Mononuclear cell (primary cell): ENCODE results near the gene PRR7. TPM values are rescaled to one million over a fixed set of nuclear protein-coding genes. Genes with fewer than 3 reads are reported as not detected.
A peak's percentile ranks its signal among the peaks of the same experiment; 100 is the strongest.

Experiments
- H3K27me3 ChIP-seq: 2 replicates; pipeline ENCODE4 v1.6.0; 2011; ENCODE audit warnings: low read length, control low read depth; ENCODE audit not compliant: insufficient read depth
- H3K4me1 ChIP-seq: 2 replicates; pipeline ENCODE4 v1.5.1; 2011; ENCODE audit warnings: mild to moderate bottlenecking, low read length, control low read depth; ENCODE audit not compliant: insufficient read depth
- H3K4me3 ChIP-seq: 2 replicates; pipeline ENCODE4 v1.5.1; 2011; ENCODE audit warnings: mild to moderate bottlenecking, low read length, moderate library complexity
- H3K9me3 ChIP-seq: 2 replicates; pipeline ENCODE4 v1.5.1; 2011; ENCODE audit warnings: low read depth, mild to moderate bottlenecking, control low read depth, low read length
- total RNA-seq: library from RNA; depleted of rRNA; stranded (reverse); fragments of >200 nt; gene quantifications from one replicate; pipeline ENCODE4 v1.2.3, GENCODE V29; 2012

The PRR7 gene
- 25.8 TPM for total RNA-seq

- Histone ChIP-seq H3K27me3 (peaks cover 4% of the 10 kb centered on the region), H3K4me3 (peak within 1 kb of the TSS; percentile 40), H3K4me1 (peaks cover 43% of the 10 kb centered on the region), H3K9me3 (no peaks in the 10 kb centered on the region)
Measured at GRCh38 chr5:177446200-177447065, at the start of gene PRR7. PRR7 (plus strand) TSS chr5:177446814; CDS start chr5:177455068, 8,254 bp downstream.

GRCh38 chr5:177397875-177398390 lies 48.7 kb upstream of the PRR7 start:
- H3K4me3 ChIP-seq = no peak overlapping the region
- no peaks in the 10 kb centered on the region for H3K9me3 ChIP-seq
- H3K27me3 ChIP-seq = peaks cover 37% of the 10 kb centered on the region
- peaks cover 23% of the 10 kb centered on the region for H3K4me1 ChIP-seq

GRCh38 chr5:177399997-177400868 lies 46.4 kb upstream of the PRR7 start, which contains the start of gene PFN3:
PFN3 (minus strand) TSS chr5:177400661; CDS start chr5:177400576, 85 bp downstream.
- Histone ChIP-seq H3K27me3 (peaks cover 44% of the 10 kb centered on the region), H3K9me3 (no peaks in the 10 kb centered on the region), H3K4me1 (peaks cover 33% of the 10 kb centered on the region), H3K4me3 (no peak within 1 kb of the TSS)

GRCh38 chr5:177402271-177403043 lies 44.2 kb upstream of the PRR7 start:
- no peaks in the 10 kb centered on the region for H3K9me3 ChIP-seq
- H3K4me1 ChIP-seq = peaks cover 49% of the 10 kb centered on the region
- peaks cover 44% of the 10 kb centered on the region for H3K27me3 ChIP-seq
- H3K4me3 ChIP-seq = no peak overlapping the region

GRCh38 chr5:177403102-177403791 lies 43.4 kb upstream of the PRR7 start:
- no peak overlapping the region for H3K4me3 ChIP-seq
- no peaks in the 10 kb centered on the region for H3K9me3 ChIP-seq
- peaks cover 49% of the 10 kb centered on the region for H3K4me1 ChIP-seq
- peaks cover 44% of the 10 kb centered on the region for H3K27me3 ChIP-seq

GRCh38 chr5:177403792-177404640 lies 42.6 kb upstream of the PRR7 start:
- peaks cover 49% of the 10 kb centered on the region for H3K4me1 ChIP-seq
- no peaks in the 10 kb centered on the region for H3K9me3 ChIP-seq
- H3K27me3 ChIP-seq = peaks cover 44% of the 10 kb centered on the region
- peak overlapping the region; percentile 30 for H3K4me3 ChIP-seq

GRCh38 chr5:177404641-177405179 lies 41.9 kb upstream of the PRR7 start:
- Histone ChIP-seq H3K27me3 (peaks cover 38% of the 10 kb centered on the region), H3K9me3 (no peaks in the 10 kb centered on the region), H3K4me3 (no peak overlapping the region), H3K4me1 (peaks cover 49% of the 10 kb centered on the region)

GRCh38 chr5:177405312-177405711 lies 41.3 kb upstream of the PRR7 start:
- Histone ChIP-seq H3K27me3 (peaks cover 33% of the 10 kb centered on the region), H3K9me3 (no peaks in the 10 kb centered on the region), H3K4me1 (peaks cover 50% of the 10 kb centered on the region), H3K4me3 (no peak overlapping the region)

- H3K9me3 ChIP-seq = no peaks in the 10 kb centered on the region
- H3K4me1 ChIP-seq = peaks cover 55% of the 10 kb centered on the region
- peaks cover 28% of the 10 kb centered on the region for H3K27me3 ChIP-seq
- H3K4me3 ChIP-seq = no peak overlapping the region
Measured at GRCh38 chr5:177405805-177406204, 40.8 kb upstream of the PRR7 start.

GRCh38 chr5:177409043-177409801 lies 37.4 kb upstream of the PRR7 start, which contains the start of gene F12:
F12 (minus strand) TSS chr5:177409564; CDS start chr5:177409527, 37 bp downstream.
- Histone ChIP-seq H3K9me3 (no peaks in the 10 kb centered on the region), H3K27me3 (no peaks in the 10 kb centered on the region), H3K4me1 (peaks cover 50% of the 10 kb centered on the region), H3K4me3 (no peak within 1 kb of the TSS)

- Histone ChIP-seq H3K4me3 (no peak overlapping the region), H3K27me3 (no peaks in the 10 kb centered on the region), H3K9me3 (no peaks in the 10 kb centered on the region), H3K4me1 (peaks cover 42% of the 10 kb centered on the region)
Measured at GRCh38 chr5:177410575-177410974, 36.0 kb upstream of the PRR7 start.

GRCh38 chr5:177412603-177413233 lies 33.9 kb upstream of the PRR7 start:
- Histone ChIP-seq H3K9me3 (no peaks in the 10 kb centered on the region), H3K4me3 (no peak overlapping the region), H3K4me1 (peaks cover 48% of the 10 kb centered on the region), H3K27me3 (no peaks in the 10 kb centered on the region)
